Smooth muscle cell (in vitro differentiated cells): ENCODE results near the gene RASD2. TPM values are rescaled to one million over a fixed set of nuclear protein-coding genes. Genes with fewer than 3 reads are reported as not detected.
"Not testable (repeated sequence)": the region's sequence is repeated elsewhere in the genome, so short reads cannot be mapped to it uniquely, and the experiment has no call there.

Experiments used
- DNase-seq: peaks from one replicate; lab custom pipeline; 2025; ENCODE audit not compliant: unreplicated experiment; lab: John Stamatoyannopoulos, UW
- H2AFZ ChIP-seq: fragments of 200-600 bp; sonication (generic); 2 replicates; pipeline ENCODE4 v1.6.0; 2016; ENCODE audit warnings: antibody characterized with exemption, low read depth, mild to moderate bottlenecking
- H3F3A ChIP-seq: fragments of 200-600 bp; sonication (generic); 2 replicates; pipeline ENCODE4 v1.6.0; 2017; ENCODE audit warnings: antibody characterized with exemption, low read depth
- H3K27ac ChIP-seq: fragments of 200-600 bp; sonication (generic); 2 replicates; pipeline ENCODE4 v1.5.1; 2016; ENCODE audit warnings: low read depth, mild to moderate bottlenecking
- H3K27me3 ChIP-seq: fragments of 200-600 bp; sonication (generic); 2 replicates; pipeline ENCODE4 v1.6.1; 2016; ENCODE audit warnings: low read depth, mild to moderate bottlenecking
- H3K36me3 ChIP-seq: fragments of 200-600 bp; sonication (generic); 2 replicates; pipeline ENCODE4 v1.5.1; 2016; ENCODE audit warnings: low read depth
- H3K4me1 ChIP-seq: fragments of 200-600 bp; sonication (generic); 2 replicates; pipeline ENCODE4 v1.5.1; 2016; ENCODE audit warnings: low read depth
- H3K4me2 ChIP-seq: fragments of 200-600 bp; sonication (generic); 2 replicates; pipeline ENCODE4 v1.6.0; 2016; ENCODE audit warnings: mild to moderate bottlenecking
- H3K4me3 ChIP-seq: fragments of 200-600 bp; sonication (generic); 2 replicates; pipeline ENCODE4 v1.5.1; 2016; ENCODE audit warnings: mild to moderate bottlenecking
- H3K79me2 ChIP-seq: fragments of 200-600 bp; sonication (generic); 2 replicates; pipeline ENCODE4 v1.6.0; 2016; ENCODE audit warnings: low read depth, mild to moderate bottlenecking
- H3K9ac ChIP-seq: fragments of 200-600 bp; sonication (generic); 2 replicates; pipeline ENCODE4 v1.6.0; 2016; ENCODE audit warnings: low read depth
- H3K9me3 ChIP-seq: fragments of 200-600 bp; sonication (generic); replicated peaks from 2 replicates; pipeline ENCODE4 v1.5.1; 2016; ENCODE audit warnings: low read depth
- H4K20me1 ChIP-seq: fragments of 200-600 bp; sonication (generic); 2 replicates; pipeline ENCODE4 v1.6.0; 2016; ENCODE audit warnings: low read depth
- WGBS: methylation state at CpG from one replicate; pipeline ENCODE4 v1.1.7; 2016; ENCODE audit warnings: low lambda C conversion rate; 5-methylcytosine and 5-hydroxymethylcytosine counted together
- polyA plus RNA-seq: library from polyadenylated mRNA; unstranded; fragments of >200 nt; fragmentation: Nextera tagmentation; extraction: Ambion mirVana; gene quantifications from 2 replicates; pipeline ENCODE4 v1.2.1, GENCODE V29; 2016
- total RNA-seq: library from RNA; depleted of rRNA; stranded (reverse); fragments of >200 nt; gene quantifications from 2 replicates; pipeline ENCODE4 v1.2.3, GENCODE V29; 2014
- TF ChIP-seq, protein P1 (sequence below): fragments of 200-600 bp; sonication (generic); IDR thresholded peaks from 2 replicates; pipeline ENCODE4 v1.5.1; 2017; ENCODE audit warnings: borderline replicate concordance, mild to moderate bottlenecking, antibody characterized with exemption; ENCODE audit not compliant: insufficient read depth, poor library complexity, severe bottlenecking

RASD2 gene
- total and polyA plus RNA-seq, 2 experiments from 2014 or later = 0.27 TPM; not detected in 1

DNA sequence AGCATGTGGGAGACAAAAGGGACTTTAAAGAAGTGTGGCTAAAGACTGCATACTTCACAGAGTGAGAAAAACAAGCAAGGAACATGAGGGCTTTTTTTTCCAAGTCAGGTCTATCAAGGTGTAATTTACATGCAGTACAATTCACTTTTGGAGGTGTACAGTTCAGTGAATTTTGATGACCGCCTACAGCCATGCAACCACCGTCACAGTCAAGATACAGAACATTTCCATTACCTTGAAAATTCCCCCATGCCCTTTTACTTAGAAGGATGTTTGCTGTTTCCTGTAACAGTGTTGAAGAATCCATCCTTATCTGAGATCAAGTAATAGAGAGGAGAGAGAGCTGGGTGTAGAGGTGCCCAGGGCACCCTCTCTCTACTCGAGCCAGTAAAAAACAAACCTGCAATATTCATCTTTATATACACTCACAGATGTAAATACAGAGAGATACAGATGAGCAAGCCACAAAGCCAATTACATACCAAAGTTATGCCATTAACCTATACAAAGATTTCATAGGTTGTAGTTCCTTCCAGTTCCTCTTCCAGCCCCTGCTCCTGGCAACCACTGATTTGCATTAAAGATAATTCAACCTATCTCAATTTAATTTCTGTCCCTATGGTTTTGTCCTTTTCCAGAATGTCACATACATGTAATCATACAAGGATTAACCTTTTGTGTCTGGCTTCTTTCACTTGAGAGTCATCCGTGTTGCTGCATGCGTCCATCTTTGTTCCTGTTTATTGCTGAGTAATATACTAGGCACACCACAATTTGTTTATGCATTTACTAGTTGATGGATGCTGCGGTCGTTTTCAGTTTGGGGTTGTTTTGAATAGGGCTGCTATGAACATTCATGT, 35.0 kb upstream of the RASD2 start:
- no peak overlapping the region for H2AFZ ChIP-seq
- H3K27me3 ChIP-seq = peaks cover 16% of the 10 kb centered on the region
- H3K9ac ChIP-seq = no peak overlapping the region
- WGBS = 80% methylated on average over 7 of the region's 7 CpGs
- H3K9me3 ChIP-seq = no peaks in the 10 kb centered on the region
- H3F3A ChIP-seq = no peaks in the 10 kb centered on the region
- no peak overlapping the region for H3K27ac ChIP-seq
- no peak for DNase-seq
- H4K20me1 ChIP-seq = no peaks in the 10 kb centered on the region
- no peak overlapping the region for H3K4me2 ChIP-seq
- no peaks in the 10 kb centered on the region for H3K79me2 ChIP-seq
- H3K36me3 ChIP-seq = no peaks in the 10 kb centered on the region
- TF ChIP-seq, protein P1, sequence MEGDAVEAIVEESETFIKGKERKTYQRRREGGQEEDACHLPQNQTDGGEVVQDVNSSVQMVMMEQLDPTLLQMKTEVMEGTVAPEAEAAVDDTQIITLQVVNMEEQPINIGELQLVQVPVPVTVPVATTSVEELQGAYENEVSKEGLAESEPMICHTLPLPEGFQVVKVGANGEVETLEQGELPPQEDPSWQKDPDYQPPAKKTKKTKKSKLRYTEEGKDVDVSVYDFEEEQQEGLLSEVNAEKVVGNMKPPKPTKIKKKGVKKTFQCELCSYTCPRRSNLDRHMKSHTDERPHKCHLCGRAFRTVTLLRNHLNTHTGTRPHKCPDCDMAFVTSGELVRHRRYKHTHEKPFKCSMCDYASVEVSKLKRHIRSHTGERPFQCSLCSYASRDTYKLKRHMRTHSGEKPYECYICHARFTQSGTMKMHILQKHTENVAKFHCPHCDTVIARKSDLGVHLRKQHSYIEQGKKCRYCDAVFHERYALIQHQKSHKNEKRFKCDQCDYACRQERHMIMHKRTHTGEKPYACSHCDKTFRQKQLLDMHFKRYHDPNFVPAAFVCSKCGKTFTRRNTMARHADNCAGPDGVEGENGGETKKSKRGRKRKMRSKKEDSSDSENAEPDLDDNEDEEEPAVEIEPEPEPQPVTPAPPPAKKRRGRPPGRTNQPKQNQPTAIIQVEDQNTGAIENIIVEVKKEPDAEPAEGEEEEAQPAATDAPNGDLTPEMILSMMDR = no peak
- H3K4me3 ChIP-seq = no peak overlapping the region
- peaks cover 6% of the 10 kb centered on the region for H3K4me1 ChIP-seq

DNA sequence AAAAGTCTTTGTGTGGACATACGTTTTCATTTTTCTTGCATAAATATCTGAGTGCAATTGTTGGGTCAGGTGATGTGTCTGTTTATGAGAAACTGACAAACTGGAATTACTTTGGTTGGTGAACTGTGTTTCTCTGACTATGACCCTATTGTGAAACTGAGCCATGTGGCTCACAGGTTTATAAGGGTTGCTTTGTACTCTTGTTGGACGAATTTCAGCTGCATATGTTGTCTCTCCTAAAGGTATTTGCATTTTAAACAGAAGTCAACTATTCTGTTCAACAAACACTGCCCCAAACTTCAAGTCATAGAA, 34.4 kb upstream of the RASD2 start:
- Histone ChIP-seq H3K4me1 (peaks cover 6% of the 10 kb centered on the region), H3K9ac (no peak overlapping the region), H3K27me3 (peaks cover 16% of the 10 kb centered on the region), H3K36me3 (no peaks in the 10 kb centered on the region), H4K20me1 (no peaks in the 10 kb centered on the region), H3F3A (no peaks in the 10 kb centered on the region), H3K9me3 (no peaks in the 10 kb centered on the region), H2AFZ (no peak overlapping the region), H3K79me2 (no peaks in the 10 kb centered on the region), H3K4me2 (no peak overlapping the region), H3K4me3 (no peak overlapping the region), H3K27ac (no peak overlapping the region)
- WGBS = 86% methylated on average over 2 of the region's 2 CpGs
- DNase-seq = no peak
- TF ChIP-seq, protein P1 = no peak

DNA sequence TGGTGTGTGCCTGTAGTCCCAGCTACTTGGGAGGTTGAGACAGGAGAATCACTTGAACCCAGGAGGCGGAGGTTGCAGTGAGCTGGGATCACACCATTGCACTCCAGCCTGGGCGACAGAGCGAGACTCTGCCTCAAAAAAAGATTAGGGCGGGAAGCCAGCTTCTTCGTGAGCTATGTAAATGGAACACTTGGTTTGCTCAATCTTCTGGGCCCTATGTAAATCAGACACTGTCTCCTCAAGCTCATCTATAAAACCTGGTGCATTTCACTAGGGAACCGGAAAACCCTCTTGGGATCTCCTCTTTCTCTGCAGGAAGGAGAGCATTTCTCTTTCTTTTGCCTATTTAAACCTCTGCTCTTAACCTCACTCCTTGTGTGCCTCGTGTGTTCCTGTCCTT, 32.8 kb upstream of the RASD2 start:
- H3K27me3 ChIP-seq = peaks cover 12% of the 10 kb centered on the region
- H4K20me1 ChIP-seq, H3F3A ChIP-seq, H3K27ac ChIP-seq, H2AFZ ChIP-seq, H3K9ac ChIP-seq, H3K4me1 ChIP-seq, H3K79me2 ChIP-seq, H3K4me2 ChIP-seq, DNase-seq, H3K9me3 ChIP-seq, H3K36me3 ChIP-seq, H3K4me3 ChIP-seq: not testable (repeated sequence)
- WGBS = 92% methylated on average over 7 of the region's 7 CpGs

DNA sequence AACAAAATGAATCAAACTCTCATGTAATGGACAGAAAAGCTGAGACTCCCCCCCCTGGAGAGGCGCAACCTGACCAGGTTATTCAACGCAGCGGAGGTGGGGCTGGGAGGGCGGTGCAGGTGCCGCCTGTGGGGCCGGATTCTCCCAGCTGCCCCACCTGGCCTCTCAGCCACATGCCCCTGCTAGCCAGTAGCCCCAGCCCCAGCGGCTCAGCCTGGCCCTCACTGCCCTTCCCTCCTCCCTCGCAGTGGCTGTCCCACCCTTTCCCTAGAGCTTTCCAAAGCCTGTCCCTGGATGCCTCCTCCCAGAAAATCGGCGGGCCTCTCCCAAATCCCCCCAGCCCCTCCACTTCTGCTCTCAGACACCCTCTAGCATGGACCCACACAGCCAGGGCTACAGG, 31.2 kb upstream of the RASD2 start:
- Histone ChIP-seq H3K36me3 (no peaks in the 10 kb centered on the region), H3F3A (no peaks in the 10 kb centered on the region), H3K9me3 (no peaks in the 10 kb centered on the region), H3K4me1 (peaks cover 6% of the 10 kb centered on the region), H3K4me3 (no peak overlapping the region), H3K27ac (no peak overlapping the region), H4K20me1 (no peaks in the 10 kb centered on the region), H3K9ac (no peak overlapping the region), H2AFZ (no peak overlapping the region), H3K4me2 (no peak overlapping the region), H3K27me3 (no peaks in the 10 kb centered on the region), H3K79me2 (no peaks in the 10 kb centered on the region)
- 93% methylated on average over 8 of the region's 10 CpGs for WGBS
- DNase-seq = no peak
- TF ChIP-seq, protein P1 = no peak
